Activated CD8-positive, alpha-beta memory T cell treated with anti-CD3 and anti-CD28 coated beads for 48 hours (primary cell): ENCODE data around the gene TMEM126A.
"Not testable (repeated sequence)": the region's sequence is repeated elsewhere in the genome, so short reads cannot be mapped to it uniquely, and the experiment has no call there.

Experiments used
- DNase-seq, 3 experiments: peaks; one replicate each; pipeline ENCODE4 v3.0.0-alpha.2; 2020; ENCODE audit warnings: low read depth in 2 of 3, low spot score in 2 of 3

TMEM126A gene

DNA sequence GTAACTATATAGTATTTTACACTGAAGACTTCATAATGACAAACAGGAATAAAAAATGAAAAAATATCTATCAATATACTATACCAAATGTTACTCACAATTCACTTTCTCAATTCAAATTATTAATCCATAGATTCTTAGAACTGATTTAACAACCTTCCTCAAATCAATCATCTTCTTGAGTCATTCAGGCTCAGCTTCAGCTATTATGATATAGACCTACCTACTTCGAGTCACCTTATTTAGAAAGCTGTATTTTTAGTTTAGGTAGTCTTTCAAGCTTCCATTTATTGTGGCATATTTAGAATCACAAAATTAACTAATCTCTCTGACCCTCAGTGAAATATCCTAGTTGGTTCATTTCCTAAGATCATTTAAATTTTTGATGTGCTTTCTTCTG, 9.0 kb downstream of the TMEM126A start:
- DNase-seq = no peak

DNA sequence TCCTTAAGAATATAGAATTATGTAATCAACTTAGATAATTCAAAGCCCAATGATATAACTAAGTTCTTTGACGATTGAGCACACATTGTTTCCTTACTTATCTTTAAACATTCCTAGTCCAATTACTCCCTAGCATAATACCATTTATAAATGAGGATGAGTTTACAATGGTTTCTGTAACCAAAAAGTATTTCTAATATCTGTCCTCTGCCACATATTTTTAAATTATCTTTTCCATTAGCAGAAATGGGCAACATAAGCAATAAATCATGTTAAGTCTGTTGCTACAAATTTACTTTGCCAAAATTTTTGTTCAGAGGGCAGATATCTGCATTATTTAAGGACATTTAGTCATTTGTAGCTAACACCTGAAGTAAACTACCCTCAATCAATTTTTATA, 10.4 kb downstream of the TMEM126A start:
- DNase-seq = no peak

- no peak for DNase-seq
These were observed 14.4 kb downstream of the TMEM126A start for GRCh38 chr11:85661972-85662664.

DNA sequence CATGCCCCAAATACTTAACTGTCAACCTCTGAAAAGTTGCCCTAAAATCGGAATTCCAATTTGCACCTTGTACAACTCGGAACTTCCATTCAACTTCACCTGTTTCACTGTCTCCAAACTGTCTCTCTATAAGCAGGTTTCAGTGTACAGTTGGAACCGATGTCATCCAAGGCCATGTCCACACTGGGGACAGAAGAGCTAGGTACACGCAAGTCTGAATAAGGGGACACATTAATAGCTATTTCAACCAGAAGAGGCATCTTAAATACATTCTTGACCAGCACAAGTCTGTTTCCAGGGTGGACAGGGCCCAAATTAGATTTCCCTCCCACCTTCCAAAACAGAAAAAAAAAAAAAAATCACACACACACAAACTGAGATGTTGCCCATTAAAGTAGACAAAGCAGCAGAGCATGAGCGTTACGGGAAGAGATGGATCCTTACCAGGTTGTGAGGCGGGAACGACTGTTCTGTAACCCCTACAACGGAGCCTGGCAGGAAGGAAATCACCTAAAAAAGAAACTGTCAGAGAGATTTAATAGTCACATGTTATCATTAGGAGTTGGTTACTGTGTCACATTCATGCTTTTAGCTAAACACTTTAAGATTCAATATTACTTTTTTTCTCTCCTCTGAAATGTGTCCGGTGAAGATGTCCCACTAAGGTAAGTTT, 15.4 kb downstream of the TMEM126A start:
- no peak for DNase-seq

DNA sequence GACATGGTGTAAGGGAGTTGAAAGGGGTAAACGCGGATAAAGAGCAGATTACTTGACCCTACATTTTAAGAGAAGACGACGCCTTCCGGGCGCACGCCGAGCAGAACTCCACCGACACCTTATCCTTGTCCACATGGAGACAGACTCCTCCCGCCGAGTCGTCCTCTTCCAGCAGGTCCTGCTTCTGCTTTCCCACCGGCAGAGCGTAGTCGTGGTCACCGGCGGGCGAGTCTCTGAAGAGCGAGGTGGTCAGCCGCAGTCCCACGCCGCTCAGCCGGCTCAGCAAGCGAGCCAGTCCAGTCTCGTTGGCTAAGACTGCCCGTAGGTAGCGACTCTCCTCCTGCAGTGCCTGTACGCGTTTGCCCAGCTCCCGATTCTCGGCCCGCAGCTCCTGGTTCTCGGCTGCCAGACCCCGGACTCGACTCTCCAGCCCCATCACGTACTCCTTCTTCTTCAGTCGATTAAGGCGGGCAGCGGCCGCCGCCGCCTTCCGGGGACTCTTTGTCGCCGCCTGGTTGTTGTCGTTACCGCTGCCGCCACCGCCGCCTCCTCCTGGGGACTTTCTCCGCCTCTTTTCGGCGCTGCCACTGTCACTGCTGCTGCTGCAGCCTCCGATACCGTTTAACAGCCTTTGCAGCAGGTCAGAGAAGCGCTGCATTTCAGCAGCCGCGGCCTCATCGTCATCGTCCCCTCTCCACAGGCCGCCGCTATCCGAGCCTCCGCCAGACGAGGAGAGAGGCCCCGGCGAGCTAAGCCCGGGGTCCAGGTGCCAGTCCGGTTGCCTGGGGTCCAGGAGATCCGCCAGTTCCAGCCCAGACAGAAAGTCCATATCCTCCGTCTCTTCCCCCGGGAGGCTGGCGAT, 16.2 kb downstream of the TMEM126A start:
- DNase-seq = peak; percentile 61 to 79 (median 71)

DNA sequence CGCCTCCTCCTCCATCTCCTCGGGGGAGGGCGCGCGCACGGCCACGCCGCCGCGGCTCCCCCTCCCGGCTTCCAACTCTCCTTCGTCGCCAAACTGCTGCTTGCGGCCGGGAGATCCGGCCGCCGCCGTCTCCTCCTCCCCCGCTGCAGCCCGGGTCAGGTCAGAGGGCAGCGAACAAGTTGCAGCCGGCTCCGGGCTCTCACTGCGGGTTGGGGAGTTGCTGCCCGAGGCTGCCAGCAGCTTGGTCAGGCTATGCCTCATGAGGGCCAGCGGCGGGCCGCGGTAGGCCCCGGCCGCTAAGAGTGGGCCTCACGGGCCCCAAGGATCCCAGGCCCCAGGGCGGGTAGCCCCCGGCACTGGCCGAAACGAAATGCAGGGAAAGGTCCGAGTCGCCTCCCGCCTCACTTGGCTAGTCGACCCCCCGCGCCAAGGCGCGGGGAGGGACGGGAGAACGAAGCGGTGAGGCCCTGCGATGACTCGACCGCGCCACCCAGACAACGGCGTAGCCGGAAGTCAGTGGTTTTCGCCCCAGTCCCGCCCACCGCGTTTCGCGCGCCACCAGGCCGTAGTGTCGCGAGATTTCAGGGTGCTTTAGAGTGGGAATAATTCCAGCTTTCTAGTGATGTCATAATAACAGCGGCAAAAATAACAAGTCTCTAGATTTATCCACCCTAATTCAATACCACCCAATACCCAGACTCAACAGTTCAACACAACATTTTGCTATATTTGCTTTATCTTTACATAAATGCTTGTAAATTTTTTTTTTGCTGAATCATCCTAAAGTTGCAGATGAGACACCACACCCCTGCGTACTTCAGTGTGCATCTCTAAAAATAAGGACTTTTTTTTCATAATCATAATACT, 17.1 kb downstream of the TMEM126A start, which contains the start of gene CREBZF:
Gene CREBZF (minus strand): TSS at position 515 of the 867 bp plus-strand sequence. CDS start 254 bp downstream, at position 261.
- peak; percentile 85 to 97 (median 89) for DNase-seq

- DNase-seq = no peak
These were observed 18.0 kb downstream of the TMEM126A start for GRCh38 chr11:85665733-85666132.

DNA sequence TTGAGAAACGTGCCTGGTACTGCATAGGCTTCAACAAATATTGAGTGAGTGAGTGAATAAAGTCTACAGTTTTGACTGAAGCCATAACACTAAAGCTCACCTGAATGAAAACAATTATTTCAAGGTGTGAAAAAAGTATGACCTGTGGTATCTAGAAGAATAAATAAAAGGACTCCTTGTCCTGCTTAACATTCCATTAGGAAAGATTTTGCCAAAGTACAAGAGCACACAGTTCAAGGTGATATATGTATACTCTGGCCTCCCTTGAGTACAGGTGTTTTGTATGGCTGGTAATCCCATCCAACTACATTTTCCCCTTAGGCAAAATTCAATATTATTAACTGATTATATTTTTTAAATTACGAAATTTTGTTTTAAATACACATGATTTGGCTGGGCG, 18.9 kb downstream of the TMEM126A start:
- DNase-seq = no peak

- no peak for DNase-seq
These were observed 20.4 kb downstream of the TMEM126A start for GRCh38 chr11:85668157-85668556.

GRCh38 chr11:85670949-85671663, 23.3 kb downstream of the TMEM126A start:
- DNase-seq = not testable (repeated sequence)

DNA sequence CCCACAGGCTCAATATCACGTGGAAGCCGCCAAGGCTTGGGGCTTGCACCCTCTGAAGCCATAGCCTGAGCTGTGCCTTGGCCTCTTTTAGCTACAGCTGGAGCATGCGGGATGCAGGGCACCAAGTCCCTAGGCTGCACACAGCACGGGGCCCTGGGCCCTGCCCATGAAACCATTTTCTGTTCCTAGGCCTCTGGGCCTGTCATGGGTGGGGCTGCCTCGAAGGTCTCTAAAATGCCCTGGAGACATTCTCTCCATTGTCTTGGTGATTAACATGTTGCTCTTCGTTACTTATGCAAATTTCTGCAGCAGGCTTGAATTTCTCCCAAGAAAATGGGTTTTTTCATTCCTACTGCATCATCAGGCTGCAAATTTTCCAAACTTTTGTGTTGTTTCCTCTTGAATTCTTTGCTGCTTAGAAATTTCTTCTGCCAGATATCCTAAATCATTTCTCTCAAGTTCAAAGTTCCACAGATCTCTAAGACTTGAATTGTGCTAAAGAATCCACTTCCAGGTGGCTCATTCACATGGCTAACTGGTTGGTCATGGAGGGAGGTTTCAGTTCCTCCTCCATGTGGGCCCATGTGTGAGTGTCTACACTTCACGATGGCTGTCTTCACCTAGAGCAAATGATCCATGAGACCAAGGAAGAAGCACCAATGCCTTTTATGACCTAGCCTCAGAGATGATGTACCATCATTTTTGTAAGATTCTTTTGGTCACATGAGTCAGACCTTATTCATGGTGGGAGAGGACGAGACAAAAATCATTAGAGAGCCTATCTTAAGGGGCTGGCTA, 24.5 kb downstream of the TMEM126A start:
- DNase-seq = no peak

DNA sequence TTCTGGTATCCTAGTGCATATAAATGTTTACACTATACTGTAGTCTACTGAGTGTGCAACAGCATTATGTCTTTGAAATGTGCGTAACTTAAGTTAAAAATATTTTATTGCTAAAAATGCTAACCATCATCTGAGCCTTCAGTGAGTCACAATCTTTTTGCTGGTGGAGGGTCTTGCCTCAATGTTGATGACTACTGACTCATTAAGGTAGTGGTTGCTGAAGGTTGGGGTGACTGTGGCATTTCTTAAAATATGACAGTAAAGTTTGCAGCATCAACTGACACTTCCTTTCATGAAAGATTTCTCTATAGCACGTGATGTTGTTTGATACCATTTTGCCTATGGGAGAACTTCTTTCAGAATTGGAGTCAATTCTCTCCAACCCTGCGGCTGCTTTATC, 25.6 kb downstream of the TMEM126A start:
- DNase-seq = no peak

DNA sequence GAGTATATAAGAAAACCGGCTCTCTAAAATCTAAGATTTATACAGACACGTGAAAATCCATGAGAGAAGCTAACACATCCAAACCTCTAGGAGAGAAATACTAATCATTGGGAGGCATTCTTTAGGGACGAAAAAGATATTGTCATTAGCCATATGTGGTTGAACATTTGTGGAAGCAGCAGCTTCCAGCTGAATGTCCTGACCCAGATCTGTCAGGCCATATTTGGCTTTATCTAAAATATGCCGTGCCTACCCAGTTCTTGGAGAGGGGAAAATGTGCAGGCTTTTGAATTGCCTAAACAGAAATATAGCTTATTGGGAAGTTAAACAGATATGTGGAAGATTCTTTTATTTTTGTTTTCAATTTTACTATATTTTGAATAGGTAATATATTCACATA, 31.8 kb downstream of the TMEM126A start:
- DNase-seq = no peak

GRCh38 chr11:85680897-85681296, 33.1 kb downstream of the TMEM126A start:
- no peak for DNase-seq

GRCh38 chr11:85682330-85683305, 34.9 kb downstream of the TMEM126A start:
- DNase-seq = peak; percentile 45 to 49 (median 47)

DNA sequence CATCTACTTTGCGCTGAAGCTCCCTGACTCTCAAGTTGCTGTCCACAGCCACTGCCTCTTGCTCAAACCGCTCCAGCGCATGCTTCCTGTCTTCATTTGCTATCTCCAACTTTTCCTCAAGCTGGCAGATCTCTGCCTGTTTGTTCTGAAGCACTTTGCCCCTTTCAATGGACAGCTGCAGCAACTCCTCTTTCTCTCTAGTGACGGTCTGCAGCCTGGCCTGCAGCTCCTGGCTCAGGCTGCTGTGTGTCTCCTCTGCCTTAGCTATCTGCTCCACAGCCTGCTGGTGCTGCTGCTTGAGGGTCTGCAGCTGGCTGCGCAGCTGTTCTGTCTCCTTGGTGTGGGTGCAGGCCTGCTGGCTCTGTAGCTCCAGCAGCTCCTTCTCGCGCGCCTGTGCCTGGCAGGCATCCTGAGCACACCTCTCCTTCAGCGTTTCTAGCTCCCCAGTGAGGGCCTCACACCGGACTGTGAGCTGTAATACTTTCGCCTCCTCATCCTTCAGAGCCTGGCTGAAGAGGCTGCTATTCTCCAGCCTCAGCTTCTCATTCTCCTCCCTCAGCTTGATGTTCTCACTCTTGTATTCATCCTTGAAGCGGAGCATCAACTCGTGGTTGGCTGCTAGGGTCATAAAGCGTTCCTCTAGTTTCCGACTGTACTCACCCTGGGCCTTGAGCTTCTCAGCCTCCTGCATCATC, 37.5 kb downstream of the TMEM126A start:
- DNase-seq = no peak

DNA sequence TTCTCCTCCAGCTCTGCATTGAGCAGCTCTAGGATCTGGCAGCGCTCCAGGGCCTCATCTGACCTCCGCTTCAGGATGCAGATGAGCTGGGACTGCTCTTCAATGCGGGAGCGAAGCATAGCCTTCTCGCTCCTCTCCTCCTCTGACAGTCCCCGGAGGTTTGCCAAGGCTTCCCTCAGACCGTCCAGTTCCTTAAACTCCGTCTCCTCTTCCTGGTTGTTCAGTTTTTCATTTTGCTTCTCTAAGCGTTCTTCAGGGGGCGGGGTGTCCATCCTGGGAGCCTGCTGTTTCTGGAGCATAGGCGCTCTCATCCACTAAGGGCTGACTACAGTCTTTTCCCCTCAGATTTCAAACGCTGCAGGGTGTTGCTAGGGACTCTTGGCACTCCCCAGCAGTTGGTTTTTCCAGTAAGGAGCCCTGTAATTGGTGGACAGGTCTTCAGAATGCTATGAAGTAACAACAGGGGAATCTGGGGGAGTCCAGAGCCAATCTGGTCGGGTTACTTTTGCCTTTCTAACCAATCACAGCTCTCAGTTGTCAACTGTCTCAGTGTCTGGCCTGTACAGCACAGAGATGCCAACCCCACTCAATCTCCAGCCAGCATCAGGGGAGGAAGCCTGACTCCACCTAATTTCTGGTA, 38.2 kb downstream of the TMEM126A start, which contains the start of gene CCDC89:
Gene CCDC89 (minus strand): TSS at position 376 of the 640 bp plus-strand sequence. CDS start 65 bp downstream, at position 311.
- DNase-seq = no peak
